ENCODE measurements around the gene LHFPL4.
A peak's percentile ranks its signal among the peaks of the same experiment; 100 is the strongest.
"Not testable (repeated sequence)": the region's sequence is repeated elsewhere in the genome, so short reads cannot be mapped to it uniquely, and the experiment has no call there.

Gene LHFPL4

DNA sequence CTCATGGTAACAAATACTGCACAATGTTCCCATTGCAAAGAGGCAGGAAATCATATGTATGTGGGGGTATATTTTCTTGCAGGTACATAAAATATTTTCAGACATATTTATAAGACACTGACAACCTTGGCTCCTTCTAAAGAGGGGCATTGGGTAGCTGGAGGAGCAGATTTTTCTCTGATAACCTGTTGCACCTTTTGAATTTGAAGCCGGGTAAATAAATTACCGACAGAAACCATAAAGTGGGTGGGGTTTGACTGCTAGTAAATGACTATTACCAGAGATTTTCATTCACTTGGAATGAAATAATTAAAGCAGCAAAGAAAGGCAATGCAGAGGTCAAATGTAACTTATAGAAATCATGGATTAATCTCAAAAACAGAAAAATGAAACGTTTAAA is 19.2 kb downstream of the LHFPL4 start:
- DNase-seq: no peak

DNA sequence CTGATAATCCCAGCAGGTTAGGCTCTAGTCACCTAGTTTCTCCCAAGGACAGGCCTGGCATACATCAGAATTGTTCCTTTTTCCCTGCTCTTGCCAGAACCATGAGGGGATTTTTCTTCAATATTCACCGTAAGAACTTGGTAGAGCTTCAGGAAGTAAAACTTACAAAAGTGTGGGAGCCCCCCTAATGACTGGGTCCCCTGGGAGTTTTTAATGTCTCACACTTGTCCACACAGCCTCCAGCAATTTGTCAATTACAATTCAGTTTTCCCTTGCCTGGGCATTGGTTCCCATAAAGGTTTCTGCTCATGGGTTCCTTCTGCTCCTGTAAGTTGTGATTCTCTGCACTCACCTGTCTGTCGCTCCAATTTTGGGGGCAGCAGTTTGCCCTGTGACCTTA is 28.5 kb downstream of the LHFPL4 start:
- no peak for DNase-seq

DNA sequence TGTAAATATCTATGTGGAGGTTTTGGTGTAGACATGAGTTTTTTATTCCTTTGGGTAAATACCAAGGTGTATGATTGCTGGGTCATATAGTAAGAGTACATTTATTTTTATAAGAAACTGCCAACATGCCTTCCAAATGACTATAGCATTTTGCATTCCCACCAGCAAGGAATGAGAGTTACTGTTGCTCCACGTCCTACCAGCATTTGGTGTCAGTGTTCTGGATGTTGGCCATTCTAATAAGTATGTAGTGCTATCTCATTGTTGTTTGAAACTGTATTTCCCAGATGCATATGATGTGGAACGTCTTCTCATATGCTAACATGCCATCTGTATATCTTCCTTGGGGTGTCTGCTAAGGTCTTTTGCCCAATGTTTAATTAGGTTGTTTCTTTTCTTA is 38.7 kb downstream of the LHFPL4 start:
- no peak for DNase-seq

DNA sequence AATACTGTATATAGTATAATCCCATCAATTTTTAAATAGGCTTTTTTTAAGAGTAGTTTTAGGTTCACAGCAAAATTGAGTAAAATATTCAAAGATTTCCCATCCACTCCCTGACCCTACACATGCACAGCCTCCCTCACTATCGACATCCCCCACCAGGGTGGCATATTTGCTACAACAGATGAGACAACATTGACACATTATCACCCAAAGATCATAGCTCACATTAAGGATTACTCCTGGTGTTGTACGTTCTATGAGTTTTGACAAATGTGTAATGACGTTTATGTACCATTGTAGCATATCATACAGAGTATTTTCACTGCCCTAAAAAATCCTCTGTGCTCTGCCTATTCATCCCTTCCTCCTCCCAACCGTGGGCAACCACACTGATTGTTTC is 39.3 kb downstream of the LHFPL4 start:
- no peak for DNase-seq

DNA sequence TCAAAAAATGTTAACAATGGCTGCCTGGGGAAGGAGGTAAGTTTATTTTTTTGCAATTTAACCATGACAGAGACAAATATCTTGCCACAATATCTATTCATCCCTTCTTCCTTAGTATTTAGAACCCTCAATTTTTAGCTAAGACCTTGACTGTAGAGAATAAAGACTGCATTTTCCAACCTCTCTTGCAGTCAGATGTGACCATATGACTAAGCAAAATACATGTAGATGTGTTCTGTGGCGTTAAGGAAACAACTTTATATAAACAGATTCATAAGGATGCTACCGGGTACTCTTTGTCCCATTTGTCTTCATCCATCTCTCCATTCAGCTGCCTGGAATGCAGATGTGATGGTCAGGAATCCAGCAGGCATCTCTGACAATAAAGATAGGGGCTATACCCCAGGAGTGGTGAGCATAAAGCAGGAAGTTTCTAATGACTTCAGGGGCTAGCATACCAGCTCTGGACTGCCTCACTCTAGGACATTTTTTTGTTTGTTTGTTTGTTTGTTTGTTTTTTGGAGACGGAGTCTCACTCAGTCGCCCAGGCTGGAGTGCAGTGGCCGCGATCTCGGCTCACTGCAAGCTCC is 41.1 kb downstream of the LHFPL4 start:
- no peak for DNase-seq

DNA sequence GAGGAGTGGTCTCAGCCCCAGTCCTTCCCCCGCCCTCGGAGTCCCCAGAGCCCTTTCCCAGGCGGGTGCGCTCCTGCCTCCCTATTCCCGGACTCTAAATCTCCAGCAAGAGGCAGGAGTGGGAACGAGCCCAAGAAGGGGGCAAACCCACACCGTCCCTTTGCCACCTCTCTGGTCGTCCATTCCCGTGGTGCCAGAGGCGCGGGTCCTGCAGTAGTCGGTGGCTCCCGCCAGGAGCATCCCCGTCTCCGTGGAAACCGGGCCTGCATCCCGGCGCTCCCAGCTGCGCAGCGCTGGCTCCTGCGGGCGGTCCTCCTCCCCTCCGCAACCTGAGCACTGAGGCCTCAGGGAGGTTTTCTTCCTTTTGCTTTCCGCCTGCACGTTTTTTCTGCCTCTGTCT is 44.8 kb downstream of the LHFPL4 start:
- no peak for DNase-seq

DNA sequence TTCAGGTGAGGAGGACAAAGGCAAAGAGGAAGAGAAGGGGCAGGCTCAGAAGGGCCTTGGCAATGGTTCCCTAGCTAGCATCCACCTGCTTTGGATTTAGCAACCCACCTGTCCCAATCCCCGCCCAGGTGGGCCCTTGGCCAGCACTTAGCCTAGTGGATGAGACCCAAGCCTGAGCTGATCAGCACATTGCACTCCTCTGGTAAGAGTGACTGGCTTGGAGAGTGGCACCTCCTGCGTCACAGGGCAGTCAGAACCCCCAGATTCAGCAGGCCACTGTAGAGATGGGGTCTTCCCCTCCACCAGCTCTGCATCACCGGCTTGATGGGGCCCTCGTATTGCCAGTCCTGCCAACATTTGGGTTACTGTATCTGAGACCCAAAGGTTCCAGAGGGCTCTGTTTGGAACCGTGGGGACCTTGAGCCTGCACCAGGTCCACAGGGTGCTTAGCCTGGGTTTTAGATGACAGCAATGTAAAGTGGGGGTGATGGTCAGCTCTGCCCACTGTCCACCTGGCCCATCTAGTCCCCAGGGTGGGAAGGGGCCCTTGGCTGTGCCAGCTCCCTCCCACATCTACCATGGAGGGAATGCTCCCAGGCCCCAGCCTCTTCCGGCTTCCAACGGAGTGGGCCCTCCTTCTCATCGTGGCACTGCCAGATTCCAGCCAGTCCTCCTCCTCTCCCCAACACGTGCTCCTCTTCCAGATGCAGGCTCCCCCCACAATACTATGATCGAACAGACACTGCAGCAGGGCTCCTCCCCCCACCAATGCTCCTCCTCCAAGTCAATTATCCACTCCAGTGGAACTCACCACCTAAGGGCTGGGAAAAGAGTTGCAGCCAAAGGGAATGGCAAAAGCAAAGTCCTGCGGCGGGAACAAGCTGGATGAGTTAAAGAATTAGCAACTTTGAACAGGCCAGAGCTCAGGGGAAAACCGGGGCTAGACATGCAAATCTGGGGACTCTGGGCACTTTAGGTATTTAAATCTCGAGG is 45.7 kb downstream of the LHFPL4 start:
- DNase-seq: no peak

DNA sequence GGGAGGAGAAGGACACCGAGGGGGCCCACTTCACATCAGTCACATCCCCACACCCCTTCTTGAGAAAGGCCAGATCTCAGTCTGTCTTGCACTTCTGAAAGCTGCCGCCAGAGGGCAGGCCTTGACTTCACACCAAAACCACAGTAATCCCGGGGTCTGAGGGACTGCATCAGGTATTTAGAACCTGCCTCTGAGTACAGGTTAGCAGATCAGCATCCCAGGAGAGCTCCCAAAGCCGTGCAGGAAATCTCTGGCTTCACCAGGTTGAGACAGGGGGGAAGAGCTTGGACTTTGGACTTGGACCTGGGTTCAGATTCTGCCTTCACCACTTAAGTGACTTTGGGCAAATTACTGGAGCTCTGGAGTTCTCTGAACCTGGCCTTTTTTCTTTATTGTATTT is 50.3 kb downstream of the LHFPL4 start:
- DNase-seq: peak; percentile 56

DNA sequence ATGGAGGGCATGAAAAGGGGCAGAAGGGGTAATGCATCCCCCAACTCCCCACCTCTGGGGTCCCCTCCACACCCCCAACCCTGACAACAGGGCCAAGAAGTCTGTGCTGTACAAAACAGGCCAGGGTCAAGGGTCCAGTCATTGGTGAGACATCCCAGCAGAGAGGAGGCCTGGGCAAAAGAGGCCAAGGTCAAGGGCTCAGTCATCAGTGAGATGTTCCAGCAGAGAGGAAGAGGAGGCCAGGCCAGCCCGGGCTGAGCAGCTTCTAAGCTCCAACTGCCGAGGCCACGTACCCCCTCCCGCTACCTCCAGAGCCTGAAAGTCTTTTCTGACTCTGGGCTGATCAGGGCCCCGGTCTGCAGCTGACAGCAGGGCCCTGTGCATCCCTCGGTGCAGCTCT is 52.4 kb downstream of the LHFPL4 start:
- DNase-seq: no peak

DNA sequence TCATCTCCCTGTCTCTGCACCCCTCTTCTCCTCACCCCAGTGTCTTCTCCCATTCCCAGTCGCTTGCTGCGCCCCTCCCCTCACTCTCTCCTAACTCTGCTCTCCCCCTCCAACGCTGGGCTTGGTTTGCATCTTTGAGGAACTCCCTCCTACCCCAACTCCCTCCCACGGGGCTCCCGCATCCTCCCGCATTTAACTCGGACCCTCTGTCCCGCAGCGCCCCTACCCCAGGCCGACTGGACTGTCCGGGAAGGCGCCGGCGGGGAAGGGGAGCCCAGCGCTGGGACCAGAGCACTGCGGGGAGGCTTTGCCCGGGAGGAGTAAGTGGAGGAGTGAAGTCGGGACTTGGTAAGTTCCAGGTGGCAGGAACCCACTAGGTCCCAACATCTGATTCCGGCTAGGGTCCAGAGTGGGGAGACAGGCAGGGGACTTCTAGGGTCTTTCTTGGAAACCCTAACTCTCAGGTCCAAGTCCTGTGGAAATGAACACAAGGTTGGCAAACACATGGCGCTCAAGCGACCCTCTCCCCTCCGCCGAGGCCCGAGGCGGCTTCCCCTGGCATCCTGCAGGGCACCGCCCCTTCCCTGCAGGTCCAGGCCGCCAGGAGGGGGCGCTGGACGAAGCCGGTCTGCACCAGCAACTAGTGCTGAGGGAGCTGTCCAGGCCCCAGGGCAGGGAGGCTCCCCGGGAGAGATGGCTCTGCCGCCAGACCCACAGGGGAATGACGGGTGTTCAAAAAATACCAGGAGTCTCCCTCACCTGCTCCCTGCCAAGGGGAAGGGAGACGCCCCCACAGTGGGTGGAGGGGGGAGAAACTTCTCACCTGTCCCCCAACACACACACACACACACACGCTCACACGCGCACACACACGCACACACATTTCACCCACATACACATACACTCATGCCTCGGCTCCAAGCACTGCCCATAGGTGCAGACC is 53.2 kb downstream of the LHFPL4 start:
- no peak for DNase-seq

DNA sequence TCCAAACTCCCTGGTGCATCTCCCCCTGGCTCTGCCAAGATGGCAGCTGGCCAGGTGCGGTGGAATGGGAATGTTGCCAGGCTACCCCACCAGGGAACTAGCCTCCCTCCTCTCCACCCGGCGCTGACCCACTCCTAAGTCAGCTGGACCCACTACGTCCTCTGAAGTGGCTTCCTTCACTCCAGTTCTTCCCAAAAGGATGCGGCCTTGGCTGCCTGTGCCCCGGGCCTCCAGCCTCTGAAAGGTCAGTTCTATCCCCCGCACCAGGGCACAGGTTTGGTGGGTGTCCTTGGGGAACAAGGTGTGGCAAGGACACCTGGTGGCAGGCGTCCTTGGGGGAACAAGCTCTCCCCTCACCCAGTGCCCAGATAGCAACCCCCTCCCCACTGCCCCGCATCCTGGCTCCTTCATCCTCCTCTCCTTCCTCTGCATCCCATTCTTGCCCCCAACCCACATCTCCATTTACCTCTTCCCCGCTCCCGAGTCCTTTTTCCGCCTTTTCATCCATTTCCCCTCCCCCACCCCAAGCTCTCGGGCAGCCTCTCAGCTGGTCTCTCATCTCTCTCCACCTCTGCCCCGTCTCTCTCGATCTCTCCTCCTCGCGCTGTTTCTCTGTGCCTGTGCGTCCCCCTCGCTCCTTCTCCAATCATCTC is 54.0 kb downstream of the LHFPL4 start:
- DNase-seq: no peak

DNA sequence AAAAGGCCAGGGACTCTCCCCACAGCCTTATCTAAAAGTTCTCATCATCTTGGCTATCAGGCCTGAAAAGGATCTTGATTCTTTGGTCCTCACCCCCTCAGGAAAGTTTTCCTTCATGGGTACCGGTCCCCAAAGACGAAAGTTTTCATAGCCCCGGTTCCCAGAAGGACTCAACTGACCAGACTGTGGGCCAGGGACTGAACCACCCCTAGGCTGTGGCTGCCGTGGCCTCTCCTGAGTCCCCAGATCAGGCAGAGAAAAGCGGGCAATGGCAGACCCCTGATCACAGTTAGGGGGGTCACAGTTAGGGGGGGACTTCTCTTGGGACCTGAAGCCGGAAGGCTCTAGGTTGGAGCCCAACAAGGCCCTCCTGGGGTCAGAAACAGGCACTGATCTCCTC is 54.8 kb downstream of the LHFPL4 start:
- no peak for DNase-seq

DNA sequence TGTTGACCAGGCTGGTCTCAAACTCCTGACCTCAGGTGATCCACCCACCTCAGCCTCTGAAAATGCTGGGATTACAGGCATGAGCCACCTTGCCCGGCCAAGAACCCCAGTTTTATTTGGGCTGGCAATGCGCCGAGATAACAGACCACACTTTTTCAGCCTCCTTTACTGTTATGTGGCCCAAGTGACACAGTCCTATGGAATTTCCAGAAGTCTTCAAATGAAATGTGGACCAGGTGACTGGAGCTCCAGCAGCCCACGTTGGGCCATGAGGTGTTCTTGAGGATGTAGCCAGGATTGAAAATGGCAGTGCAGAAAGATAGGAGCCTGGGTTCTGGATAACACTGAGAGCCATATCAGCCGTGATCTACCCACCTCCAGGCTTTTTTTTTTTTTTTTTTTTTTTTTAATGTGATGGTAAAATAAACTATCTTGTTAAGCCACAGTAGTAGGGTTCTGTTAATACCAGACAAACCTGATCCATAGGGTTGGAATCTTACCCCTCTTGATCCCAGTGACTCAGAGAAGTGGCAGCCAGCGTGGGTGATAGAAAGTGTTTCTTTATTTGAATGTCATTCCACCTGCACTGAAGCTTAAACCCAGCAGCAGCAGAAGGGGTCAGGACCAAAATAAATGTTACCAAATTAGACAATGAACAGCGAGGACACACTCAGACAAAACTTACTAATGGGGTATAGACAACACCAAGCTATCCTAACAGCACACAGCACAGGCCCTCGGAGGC is 55.6 kb downstream of the LHFPL4 start:
- DNase-seq: no peak

DNA sequence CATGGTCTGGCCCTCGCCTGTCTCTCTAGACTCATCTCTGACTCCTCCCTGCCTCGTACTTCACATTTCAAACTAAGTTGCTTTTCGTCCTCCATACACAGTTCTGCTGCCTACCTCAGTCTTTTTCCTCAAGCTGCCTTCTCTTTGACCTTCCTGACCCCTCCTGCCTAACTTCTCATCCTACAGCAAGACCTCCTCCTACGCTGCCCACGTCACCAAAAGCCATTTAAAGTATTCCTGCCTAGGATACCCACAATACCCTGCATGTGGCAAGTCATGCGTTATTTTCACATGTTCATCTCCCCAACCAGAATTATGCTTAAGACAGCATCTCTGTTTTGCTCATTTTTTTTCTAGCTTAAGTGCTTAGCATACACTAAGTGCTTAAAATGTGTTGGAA is 56.7 kb downstream of the LHFPL4 start:
- DNase-seq: no peak

DNA sequence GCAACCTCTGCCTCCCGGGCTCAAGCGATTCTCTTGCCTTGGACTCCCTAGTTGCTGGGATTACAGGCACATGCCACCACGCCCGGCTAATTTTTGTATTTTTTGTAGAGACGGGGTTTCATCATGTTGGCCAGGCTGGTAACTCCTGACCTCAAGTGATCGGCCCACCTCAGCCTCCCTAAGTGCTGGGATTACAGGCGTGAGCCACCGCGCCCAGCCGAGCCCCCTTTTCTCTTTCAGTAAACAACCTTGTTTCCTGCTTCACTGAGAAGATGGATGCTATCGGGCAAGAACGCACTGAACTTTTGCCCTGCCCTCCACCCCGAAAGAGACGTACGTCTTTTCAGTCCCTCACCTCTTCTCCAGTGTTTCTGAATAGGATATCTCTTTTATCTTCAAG is 59.6 kb downstream of the LHFPL4 start:
- not testable (repeated sequence) for DNase-seq

DNA sequence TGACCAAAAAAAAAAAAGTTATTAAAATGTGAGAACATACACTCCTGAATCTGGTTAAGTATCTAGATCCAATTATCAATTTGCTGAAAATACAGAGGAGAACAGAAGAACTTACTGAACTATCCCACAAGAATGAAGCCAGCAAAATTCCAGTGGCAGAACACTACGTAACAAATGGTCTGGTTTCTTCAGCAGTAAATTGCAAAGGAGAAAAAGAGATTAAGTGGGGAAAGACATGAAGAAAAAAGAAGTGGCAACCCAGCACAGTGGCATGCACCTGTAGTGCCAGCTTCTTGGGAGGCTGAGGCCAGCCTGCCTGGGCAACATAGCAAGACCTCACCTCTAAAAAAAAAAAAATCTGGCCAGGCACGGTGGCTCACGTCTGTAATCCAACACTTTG is 62.1 kb downstream of the LHFPL4 start:
- no peak for DNase-seq

DNA sequence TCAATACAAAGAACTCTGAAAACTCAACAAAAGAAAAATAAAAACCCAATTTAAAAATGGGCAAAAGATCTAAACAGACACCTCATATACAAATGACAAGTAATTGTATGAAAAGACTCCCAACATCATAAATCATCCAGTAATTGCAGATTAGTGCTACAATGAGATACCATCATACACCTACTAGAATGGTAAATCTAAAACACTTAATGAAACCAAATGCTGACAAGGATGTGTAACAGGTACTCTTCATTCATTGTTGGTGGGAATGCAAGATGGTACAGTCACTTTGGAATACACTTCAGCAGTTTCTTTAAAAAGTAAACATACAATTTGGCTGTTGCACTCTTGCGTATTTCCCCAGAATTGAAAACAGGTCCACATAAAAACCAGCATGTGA is 68.4 kb downstream of the LHFPL4 start:
- no peak for DNase-seq

DNA sequence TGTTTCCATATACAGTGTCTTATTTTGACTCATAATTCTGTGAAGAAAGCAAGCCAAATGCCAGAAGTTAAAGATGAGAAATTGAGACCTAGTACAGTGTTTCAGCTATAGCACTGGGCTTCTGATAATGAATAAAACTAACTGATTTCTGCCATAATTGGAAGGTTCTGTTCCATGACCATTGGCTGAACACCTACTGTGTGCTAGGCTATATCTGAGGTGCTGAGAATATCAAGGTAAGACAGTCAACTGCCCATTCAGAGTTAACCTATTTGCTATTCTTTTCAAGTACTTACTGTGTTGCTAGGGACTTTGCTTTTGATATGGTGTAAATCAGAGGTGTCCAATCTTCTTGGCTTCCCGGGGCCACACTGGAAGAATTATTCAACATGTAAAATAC is 73.4 kb downstream of the LHFPL4 start:
- no peak for DNase-seq

DNA sequence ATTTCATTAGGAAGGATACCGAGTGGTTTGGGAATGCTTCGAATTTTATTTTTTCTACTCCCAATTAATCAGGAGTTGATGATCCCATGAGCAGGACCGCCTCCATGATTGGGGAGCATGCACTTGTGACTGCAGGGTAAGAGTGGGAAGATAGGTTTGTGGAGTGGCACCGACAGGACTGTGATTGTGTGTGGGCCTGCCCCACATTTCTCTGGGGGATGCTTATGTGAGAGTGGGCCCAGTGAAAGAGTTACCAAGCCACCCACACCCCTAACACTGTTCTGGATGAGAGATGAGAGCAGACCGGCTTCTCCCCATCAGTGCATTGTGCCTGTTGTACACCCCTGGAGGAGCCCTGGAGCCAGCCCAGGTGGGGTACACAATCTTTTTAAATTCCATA is 76.7 kb downstream of the LHFPL4 start:
- no peak for DNase-seq

DNA sequence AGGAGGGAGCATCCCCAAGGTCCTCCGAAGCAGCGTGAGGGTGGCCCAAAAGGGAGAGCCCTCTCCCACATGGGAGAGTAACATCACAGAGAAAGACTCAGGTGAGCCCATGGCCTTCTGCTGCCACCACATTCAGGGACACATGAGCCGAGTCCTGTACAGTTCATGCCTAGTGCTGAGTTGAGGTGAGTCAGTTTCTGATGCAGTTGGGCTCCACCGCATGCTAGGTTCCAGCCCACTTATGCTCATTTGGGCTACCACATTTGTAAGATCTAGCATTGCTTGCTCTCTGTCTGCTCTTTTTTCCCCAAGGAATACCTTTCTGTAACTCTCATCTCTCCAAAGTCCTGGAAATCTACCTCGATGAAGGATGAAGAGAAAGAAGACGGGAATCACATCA is 79.1 kb downstream of the LHFPL4 start:
- no peak for DNase-seq

DNA sequence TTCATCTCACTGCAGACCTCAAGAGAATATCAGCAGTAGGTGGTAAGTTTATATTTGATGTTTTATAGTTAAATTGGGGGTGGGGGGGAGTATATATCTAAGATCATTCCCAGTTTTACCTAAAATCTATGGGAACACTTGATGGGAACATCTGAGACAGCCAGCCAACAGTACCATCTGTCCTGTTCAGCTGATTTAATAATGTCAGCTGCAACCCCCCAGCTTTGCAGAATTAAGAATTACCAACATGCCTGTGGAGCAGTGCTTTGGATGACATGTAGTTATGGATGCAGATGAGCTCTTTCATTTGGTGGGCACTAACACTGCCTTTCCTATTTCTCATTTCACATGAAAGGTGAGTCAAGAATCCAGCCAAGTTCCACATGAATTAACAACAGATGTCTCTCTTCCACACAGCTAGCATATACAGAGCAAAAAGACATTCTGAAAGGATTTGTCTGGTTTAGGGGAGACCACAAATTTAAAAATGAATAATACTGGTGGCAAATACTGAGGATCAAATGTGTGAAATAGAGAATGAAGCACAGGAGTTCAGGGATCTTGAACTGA is 80.0 kb downstream of the LHFPL4 start:
- DNase-seq: no peak

DNA sequence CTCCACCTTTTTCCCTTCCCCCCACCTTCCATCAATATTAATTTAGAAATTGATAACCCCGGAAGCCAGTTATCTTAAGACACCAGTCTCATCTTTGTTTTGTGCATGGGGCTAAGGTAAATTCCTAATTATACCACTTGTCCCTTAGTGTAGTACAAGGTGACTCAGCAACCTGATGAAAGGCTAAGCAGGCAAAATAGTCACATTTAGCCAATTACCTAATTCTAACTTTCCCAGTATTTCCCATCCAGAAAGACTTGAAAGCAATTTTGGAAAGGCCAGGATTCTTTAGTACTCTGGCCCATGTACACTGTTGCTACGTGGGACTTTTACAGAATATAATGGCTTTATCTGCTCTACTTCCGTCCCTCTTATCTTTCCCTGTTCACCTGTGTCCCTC is 83.6 kb downstream of the LHFPL4 start:
- DNase-seq: no peak

Data from left hindlimb (tissue), 1 donor.